Measurements from ENCODE around the gene UBR3.

UBR3 gene

GRCh38 chr2:169961911-169962310, 134.7 kb downstream of the UBR3 start:
- no peak for DNase-seq

GRCh38 chr2:169963786-169964185, 136.5 kb downstream of the UBR3 start:
- no peak for DNase-seq

- no peak for DNase-seq
Observed at GRCh38 chr2:169964740-169965139, 137.5 kb downstream of the UBR3 start.

GRCh38 chr2:169965495-169965894, 138.2 kb downstream of the UBR3 start:
- no peak for DNase-seq

- no peak for DNase-seq
Observed at GRCh38 chr2:169966454-169966853, 139.2 kb downstream of the UBR3 start.

- no peak for DNase-seq
Observed at GRCh38 chr2:169968743-169969142, 141.5 kb downstream of the UBR3 start.

GRCh38 chr2:169975221-169975620, 148.0 kb downstream of the UBR3 start:
- no peak for DNase-seq

GRCh38 chr2:169976335-169976851, 149.1 kb downstream of the UBR3 start:
- DNase-seq, result no peak

GRCh38 chr2:169977530-169977929, 150.3 kb downstream of the UBR3 start:
- no peak for DNase-seq

- no peak for DNase-seq
Observed at GRCh38 chr2:169978402-169979017, 151.3 kb downstream of the UBR3 start.

GRCh38 chr2:169979025-169979424, 151.8 kb downstream of the UBR3 start:
- no peak for DNase-seq

GRCh38 chr2:169980001-169980400, 152.7 kb downstream of the UBR3 start:
- DNase-seq, result no peak

GRCh38 chr2:169980643-169981042, 153.4 kb downstream of the UBR3 start:
- DNase-seq, result no peak

GRCh38 chr2:169982929-169983328, 155.7 kb downstream of the UBR3 start:
- DNase-seq, result no peak

GRCh38 chr2:169983506-169983905, 156.3 kb downstream of the UBR3 start:
- DNase-seq, result no peak

- no peak for DNase-seq
Observed at GRCh38 chr2:169984145-169984544, 156.9 kb downstream of the UBR3 start.

- no peak for DNase-seq
Observed at GRCh38 chr2:169994752-169995151, 167.5 kb downstream of the UBR3 start.

GRCh38 chr2:169997140-169997887, 170.1 kb downstream of the UBR3 start:
- no peak for DNase-seq

- DNase-seq, result no peak
Observed at GRCh38 chr2:169999054-169999453, 171.8 kb downstream of the UBR3 start.

GRCh38 chr2:170002096-170002495, 174.8 kb downstream of the UBR3 start:
- DNase-seq, result no peak

GRCh38 chr2:170005702-170006101, 178.4 kb downstream of the UBR3 start:
- no peak for DNase-seq

- no peak for DNase-seq
Observed at GRCh38 chr2:170006587-170007325, 179.5 kb downstream of the UBR3 start.

GRCh38 chr2:170009209-170009608, 182.0 kb downstream of the UBR3 start:
- no peak for DNase-seq

- no peak for DNase-seq
Observed at GRCh38 chr2:170012773-170013172, 185.5 kb downstream of the UBR3 start.

Data from cerebellar nuclear complex (tissue), 1 donor.